ENCODE results near the gene FBXW8.

Gene FBXW8

DNA sequence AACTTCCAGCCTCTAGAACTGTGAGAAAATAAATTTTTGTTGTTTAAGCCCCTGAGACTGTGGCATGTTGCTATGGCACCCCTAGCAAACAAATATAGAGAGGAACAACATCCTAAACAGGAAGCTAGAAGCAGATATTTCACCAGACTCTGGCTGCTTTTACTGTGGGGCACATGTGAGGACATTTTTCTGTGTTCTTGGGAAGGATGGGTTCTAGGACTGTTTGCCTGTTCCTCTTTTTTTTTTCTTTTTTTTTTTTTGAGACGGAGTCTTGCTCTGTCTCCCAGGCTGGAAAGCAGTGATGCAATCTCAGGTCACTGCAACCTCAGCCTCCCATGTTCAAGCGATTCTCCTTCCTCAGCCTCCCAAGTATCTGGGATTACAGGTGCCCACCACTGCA is 25.3 kb upstream of the FBXW8 start:
- peak; percentile 84 to 93 for DNase-seq

DNA sequence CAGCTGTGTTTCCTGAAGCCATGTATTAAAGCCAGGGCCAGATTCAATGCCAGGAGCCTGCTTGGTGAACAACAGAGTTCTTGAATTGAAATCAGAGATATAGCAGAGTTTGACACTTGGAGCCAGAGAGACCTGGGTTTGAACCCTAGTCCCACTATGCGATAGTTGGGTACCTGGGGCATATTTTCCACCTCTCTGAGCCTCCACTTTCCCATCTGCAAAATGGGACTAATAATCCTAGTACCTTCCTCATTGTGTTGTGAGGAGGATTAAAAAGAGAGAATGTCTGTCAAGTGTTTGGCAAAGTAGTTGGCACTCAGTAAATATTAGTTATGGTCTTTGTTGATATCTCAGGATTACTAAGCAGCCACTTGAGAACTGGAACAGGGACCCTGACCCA is 23.5 kb upstream of the FBXW8 start:
- DNase-seq, result no peak

GRCh38 chr12:116887897-116888296 is 22.9 kb upstream of the FBXW8 start:
- no peak for DNase-seq

DNA sequence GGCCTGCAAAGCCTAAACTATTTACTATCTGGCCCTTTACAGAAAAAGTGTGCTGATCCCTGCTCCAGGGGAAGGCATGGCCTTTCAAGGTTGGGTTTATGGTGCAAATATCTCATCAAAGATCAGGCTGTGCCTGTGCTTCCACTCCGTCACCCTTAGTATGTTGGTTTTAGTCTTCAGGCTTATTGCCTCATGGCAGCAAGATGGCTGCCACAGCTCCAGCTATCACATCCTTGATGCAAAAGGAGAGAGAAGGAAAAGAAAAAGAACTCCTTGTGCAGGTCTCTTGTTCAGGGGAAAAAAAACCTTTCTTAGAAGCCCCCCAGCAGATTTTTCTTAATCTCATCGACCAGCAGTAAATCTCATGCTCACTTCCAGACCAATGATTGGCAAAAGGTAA is 20.4 kb upstream of the FBXW8 start:
- no peak for DNase-seq

DNA sequence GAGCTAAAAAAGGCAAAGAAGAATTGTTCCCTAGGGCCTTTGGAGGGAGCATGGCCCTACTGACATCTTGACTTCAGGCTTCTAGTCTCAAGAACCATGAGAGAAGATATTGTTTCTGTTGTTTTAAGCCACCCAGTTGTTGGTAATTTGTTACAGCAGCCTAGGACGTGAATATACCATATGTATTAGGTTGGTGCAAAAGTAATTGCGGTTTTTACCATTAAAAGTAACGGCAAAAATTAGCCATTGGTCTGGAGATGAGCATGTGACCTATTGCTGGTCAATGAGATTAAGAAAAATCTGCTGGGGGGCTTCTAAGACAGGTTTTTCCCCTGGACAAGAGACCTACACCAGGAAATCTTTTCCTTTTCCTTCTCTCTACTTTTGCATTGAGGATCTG is 19.7 kb upstream of the FBXW8 start:
- DNase-seq, result no peak

DNA sequence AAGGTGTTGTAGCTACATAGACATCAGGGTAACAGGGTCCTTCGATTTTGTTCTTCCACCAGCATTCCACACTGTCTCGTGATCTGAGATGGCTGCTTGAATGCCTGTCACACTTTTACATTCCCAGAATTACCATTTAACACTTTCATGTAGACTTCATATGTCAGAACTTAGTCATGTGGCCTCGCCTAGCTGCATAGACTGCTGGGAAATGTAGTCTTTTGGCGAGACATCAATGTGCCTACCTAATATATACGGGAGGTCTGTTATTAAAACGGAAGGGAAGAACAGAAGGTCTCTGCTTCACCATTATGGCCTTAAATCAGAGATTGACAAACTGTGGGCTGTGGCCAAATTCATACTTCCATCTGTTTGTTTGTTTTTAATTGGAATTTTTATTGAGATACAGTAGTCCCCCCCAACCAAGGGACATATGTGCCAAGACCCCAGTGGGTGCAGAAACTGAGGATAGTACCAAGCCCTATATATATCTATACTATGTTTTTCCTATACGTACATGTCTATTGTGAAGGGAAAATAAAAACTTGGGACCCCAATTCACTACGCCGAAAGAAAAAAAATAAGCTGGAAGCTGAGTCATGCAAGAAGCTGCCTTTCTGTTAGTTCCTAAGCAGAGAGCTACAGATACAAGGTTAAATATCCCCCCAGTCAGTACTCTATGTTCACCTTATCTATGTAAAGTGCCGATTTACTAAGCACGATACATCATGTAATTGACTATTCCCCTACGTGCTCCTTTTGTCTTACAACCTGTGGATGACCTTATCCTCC is 18.2 kb upstream of the FBXW8 start:
- DNase-seq, result no peak

DNA sequence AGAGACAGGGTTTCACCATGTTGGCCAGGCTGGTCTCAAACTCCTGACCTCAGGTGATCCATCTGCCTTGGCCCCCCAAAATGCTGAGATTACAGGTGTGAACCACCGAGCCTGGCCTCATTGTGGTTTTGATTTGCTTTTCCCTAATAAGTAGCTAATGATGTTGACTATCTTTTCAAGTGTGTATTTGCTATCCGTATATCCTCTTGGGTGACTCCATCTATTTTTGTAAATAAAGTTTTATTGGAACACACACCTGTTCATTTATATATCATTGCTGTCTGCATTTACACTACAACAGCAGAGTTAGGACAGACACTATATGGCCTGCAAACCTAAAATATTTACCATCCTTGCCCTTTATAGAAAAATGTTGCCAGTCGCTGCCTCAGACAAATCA is 15.8 kb upstream of the FBXW8 start:
- DNase-seq, result no peak

GRCh38 chr12:116896411-116896924 is 14.3 kb upstream of the FBXW8 start:
- DNase-seq, result no peak

DNA sequence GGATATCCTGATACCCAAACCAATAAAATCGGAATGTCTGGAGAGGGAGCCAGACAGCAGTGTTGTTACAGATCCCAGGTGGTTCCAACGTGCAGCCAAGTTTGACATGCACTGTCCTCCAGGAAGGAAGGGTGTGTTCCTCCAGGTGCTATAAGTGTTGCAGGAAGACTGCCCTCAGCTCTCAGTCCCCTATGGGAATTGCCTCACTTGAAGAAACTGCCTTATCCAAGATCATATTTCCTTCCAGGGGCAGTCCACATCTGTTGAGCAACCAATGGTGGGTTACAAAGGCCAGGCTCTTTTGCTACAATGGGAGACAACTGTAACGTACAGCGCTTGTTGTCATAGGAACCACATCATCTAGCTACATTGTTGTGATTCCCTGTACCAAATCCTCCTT is 13.3 kb upstream of the FBXW8 start:
- DNase-seq, result no peak

- no peak for DNase-seq
These were observed 12.1 kb upstream of the FBXW8 start for GRCh38 chr12:116898669-116899068.

DNA sequence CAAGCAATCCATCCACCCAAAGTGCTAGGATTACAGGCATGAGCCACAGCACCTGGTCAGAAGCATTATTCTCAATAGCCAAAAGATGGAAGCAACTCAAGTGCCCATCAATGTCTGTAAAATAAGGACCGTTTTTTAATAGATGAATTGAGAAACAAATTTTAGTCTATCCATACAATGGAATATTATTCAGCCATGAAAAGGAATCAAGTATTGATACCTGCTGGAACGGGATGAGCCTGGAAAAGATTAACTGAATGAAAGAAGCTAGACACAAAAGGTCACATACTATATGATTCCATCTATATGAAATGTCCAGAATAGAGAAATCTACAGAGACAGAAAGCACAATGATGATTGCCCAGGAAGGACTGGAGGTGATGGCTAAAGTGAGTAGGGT is 9.1 kb upstream of the FBXW8 start:
- DNase-seq, result no peak

GRCh38 chr12:116903818-116904217 is 6.9 kb upstream of the FBXW8 start:
- no peak for DNase-seq

DNA sequence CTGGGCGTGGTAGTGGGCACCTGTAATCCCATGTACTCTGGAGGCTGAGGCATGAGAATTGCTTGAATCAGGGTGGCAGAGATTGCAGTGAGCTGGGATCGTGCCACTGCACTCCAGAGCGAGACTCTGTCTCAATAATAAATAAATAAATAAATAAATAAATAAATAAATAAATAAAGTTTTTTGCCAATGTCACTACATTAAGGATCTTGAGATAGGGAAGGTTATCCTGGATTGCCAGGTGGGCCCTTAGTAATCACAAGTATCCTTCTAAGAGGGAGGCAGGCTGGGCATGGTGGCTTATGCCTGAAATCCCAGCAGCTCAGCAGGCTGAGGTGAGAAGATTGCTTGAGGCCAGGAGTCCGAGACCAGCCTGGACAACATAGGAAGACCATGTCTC is 4.5 kb upstream of the FBXW8 start:
- no peak for DNase-seq

- DNase-seq, result no peak
These were observed 488 bp upstream of the FBXW8 start for GRCh38 chr12:116910280-116910644.

GRCh38 chr12:116915326-116915725 is 4.6 kb downstream of the FBXW8 start:
- no peak for DNase-seq

DNA sequence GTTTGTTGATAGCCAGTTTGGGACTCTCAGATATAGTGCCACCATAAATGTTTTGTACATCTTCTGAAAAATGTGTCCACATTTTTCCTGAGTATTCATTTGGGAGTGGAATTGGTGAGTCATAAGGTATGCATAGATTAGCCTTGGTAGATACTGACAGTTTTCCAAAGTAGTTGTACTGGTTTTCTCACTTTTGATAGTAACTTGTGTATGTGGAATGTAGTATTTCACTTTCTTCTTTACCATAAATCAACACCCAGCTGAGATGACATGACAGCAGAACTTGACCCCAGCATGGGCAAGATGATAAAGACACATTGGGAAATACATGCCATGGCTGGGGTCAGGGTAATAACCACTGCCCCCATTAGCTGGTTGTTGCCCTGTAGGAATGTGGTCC is 5.4 kb downstream of the FBXW8 start:
- DNase-seq, result no peak

DNA sequence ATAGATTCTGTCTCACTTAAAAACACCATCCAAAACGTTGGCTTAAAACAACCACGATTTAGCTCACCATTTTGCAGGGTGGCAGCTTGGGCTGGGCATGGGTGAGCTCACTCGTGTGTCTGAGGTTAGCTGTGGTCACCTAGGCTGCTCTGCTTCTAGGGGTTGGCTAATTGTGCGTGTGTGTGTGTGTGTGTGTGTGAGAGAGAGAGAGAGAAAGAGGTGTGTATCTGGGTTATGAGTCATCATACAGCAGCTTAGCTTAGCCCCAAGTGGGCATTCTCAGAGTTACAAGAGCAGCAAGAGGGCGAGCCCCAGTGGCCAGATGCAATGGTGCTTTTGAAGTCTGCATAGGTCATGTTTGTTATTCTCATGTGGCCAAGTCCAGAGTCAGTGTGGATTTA is 6.0 kb downstream of the FBXW8 start:
- DNase-seq, result peak in 1 of 2 donors; percentile 7

GRCh38 chr12:116918464-116918863 is 7.7 kb downstream of the FBXW8 start:
- DNase-seq, result peak; percentile 25 to 30

DNA sequence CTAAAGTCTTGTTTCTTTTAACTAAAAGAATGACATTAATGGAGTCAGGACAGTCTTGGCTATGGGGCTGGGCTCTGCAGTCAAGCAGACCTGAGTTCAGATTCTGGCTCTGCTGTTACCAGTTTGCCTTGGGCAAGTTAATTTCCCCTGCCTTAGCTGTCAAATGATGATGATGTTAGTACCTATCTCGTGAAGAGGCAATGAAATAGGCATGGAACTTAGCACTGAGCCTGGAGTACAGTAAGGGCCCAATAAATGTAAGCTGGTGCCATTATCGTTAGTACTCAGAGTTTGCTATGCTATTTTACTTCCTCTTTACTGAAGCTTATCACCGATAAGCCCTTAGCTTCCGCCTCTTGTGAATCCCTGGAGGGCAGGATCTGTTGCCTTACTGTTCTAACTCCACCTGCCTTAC is 8.5 kb downstream of the FBXW8 start:
- peak in 1 of 2 donors; percentile 6 for DNase-seq

DNA sequence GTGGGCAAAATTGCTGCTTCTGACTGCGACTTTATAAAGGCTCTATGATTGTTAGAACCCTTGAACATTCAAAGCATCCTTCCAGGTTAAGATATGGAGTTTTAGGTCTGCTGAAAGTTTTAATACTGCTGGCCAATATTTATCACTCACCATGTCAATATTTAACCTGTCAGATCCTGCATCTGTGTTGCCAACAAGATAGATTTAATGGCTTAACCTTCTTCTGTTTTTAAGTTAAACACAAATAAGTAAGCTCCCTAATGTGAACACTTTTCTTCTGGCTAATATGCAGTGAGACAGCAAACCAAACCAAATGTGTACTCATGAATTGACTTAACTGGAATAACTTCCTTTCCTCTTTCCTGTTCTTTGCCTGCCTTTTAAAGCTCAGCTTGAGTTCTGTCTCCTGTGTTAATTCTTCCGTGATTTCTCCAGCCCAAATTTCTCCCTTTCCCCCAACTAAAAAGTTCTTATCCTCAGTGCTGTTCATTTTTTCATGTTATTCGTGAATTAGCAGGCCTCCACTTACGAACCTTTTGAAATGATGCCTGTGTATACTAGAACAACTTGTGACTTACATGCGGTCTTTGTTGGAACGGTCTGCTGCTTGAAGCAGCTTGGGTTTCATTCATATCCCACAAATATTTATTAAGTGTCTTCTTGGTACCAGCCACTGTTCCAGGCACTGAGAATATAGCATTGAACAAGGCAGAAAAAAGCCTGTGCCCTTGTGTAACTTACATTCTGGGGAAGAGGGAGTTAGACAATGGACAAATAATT is 9.1 kb downstream of the FBXW8 start:
- no peak for DNase-seq

DNA sequence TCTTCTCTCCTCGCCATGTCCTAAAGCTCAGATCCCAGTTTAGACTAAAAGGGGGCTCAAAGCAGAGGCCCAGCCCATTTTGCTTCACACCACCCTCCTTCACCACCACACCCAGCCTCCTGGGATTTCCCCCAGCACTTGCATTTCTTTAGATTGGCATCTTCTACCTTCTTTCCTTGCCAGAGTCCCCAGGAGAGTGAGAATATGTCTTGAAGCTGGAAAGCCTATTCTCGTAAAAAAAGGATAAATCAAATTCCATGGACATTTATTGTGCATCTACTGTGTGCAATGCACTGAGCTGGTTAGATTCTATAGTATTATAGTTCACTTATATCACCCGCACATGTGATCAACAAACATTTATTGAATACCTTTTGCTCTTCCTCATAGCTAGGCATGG is 10.2 kb downstream of the FBXW8 start:
- DNase-seq, result no peak

GRCh38 chr12:116922194-116922897 is 11.6 kb downstream of the FBXW8 start:
- no peak for DNase-seq

All from inflammatory macrophage (primary cell).